VCaP (cell line): ENCODE measurements around the gene DDRGK1.
A peak's percentile ranks its signal among the peaks of the same experiment; 100 is the strongest.
"Not testable (repeated sequence)": the region's sequence is repeated elsewhere in the genome, so short reads cannot be mapped to it uniquely, and the experiment has no call there.

Experiments
- H3K27ac ChIP-seq: fragments of 450-650 bp; 2 replicates; pipeline ENCODE4 v1.5.1; 2017
- TF ChIP-seq, protein P1 (sequence below): fragments of 450-650 bp; conservative IDR thresholded peaks from 2 replicates; pipeline ENCODE4 v1.5.1; 2017; ENCODE audit warnings: mild to moderate bottlenecking, moderate library complexity

DDRGK1 gene

GRCh38 chr20:3221398-3222226 is 17.1 kb upstream of the DDRGK1 start:
- peak overlapping the region; percentile 81 for H3K27ac ChIP-seq

DNA sequence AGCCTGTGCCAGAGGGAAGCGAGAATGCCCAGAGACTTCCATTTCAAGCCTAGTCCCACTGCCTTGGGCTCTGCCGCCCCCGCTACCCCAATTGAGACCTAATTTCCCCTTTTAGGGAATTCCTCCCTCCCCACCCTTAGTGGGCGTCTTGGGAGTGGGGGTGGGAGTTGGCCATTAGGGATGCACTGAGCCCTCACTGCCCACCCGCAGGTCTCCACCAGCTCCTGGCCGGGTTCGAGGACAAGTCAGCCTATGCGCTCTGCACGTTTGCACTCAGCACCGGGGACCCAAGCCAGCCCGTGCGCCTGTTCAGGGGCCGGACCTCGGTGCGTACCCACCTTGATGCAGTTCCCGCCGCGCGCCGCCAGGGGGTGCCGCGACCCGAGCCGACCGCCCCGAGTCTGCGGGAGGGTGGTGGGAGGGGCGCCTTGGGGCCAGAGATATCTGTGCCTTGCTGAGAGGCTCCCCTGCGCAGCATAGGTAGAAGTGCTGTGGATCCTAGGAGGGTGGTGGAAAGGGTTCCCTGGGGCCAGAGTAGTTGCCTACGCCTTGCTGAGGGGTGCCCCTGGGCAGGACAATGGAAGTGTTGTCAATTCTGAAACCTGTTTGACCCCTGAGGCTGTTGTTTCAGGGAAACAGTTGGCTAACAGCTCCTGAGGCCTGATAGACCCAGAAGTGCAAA is 14.0 kb upstream of the DDRGK1 start:
- H3K27ac ChIP-seq, result peak overlapping the region; percentile 18; the same call in 1 of the 2 replicates
- TF ChIP-seq, protein P1, sequence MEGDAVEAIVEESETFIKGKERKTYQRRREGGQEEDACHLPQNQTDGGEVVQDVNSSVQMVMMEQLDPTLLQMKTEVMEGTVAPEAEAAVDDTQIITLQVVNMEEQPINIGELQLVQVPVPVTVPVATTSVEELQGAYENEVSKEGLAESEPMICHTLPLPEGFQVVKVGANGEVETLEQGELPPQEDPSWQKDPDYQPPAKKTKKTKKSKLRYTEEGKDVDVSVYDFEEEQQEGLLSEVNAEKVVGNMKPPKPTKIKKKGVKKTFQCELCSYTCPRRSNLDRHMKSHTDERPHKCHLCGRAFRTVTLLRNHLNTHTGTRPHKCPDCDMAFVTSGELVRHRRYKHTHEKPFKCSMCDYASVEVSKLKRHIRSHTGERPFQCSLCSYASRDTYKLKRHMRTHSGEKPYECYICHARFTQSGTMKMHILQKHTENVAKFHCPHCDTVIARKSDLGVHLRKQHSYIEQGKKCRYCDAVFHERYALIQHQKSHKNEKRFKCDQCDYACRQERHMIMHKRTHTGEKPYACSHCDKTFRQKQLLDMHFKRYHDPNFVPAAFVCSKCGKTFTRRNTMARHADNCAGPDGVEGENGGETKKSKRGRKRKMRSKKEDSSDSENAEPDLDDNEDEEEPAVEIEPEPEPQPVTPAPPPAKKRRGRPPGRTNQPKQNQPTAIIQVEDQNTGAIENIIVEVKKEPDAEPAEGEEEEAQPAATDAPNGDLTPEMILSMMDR, result peak; percentile 92

More at GRCh38 chr20:3221398-3222226, 17.1 kb upstream of the DDRGK1 start:
- TF ChIP-seq, protein P1, result no peak

DNA sequence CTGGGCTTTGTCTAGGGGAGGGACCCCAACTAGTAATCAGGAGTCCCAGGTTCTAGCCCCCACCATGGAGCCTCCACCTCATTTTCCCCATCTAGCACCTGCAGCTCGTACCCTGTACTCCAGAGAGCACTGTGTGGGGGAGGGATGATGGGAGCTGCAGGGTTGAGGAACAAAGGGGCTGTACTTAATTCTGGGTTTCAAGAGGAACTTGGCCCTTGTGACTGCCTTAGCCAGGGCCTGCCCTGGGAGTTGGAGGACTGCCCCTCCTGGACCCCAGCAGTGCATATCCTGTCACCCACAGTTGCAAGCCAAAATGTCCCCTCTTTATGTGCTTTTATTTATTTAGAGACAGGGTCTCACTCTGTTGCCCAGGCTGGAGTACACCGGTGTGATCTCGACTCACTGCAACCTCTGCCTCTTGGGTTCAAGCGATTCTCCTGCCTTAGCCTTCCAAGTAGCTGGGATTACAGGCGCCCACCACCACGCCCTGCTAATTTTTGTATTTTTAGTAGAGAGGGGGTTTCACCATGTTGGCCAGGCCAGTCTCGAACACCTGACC is 11.0 kb upstream of the DDRGK1 start:
- H3K27ac ChIP-seq, result not testable (repeated sequence)

DNA sequence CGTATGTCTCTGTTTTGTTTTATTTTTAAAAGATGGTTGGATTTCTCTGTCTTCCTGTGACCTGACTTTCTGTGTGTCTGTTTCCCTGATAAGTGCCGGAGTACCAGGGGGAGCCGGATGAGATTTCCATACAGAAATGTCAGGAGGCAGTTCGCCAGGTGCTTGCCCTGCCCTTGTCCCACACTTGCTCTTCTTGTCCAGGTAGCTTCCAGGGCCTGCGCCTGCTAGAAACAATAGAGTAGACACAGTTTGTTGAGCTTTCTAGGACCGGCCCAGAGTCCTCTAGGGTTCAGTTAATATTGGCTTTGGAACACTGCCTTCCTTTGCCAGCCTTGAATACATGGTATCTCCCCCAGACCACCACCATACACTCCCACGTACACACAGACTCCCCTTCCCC is 8.7 kb upstream of the DDRGK1 start:
- TF ChIP-seq, protein P1, result no peak
- no peak overlapping the region for H3K27ac ChIP-seq

- TF ChIP-seq, protein P1, result no peak
- peak overlapping the region; percentile 89; the same call in 1 of the 2 replicates for H3K27ac ChIP-seq
Observed at GRCh38 chr20:3210346-3210745, 5.9 kb upstream of the DDRGK1 start.

GRCh38 chr20:3209946-3210317 is 5.5 kb upstream of the DDRGK1 start:
- TF ChIP-seq, protein P1, result no peak
- H3K27ac ChIP-seq, result peak overlapping the region; percentile 89

DNA sequence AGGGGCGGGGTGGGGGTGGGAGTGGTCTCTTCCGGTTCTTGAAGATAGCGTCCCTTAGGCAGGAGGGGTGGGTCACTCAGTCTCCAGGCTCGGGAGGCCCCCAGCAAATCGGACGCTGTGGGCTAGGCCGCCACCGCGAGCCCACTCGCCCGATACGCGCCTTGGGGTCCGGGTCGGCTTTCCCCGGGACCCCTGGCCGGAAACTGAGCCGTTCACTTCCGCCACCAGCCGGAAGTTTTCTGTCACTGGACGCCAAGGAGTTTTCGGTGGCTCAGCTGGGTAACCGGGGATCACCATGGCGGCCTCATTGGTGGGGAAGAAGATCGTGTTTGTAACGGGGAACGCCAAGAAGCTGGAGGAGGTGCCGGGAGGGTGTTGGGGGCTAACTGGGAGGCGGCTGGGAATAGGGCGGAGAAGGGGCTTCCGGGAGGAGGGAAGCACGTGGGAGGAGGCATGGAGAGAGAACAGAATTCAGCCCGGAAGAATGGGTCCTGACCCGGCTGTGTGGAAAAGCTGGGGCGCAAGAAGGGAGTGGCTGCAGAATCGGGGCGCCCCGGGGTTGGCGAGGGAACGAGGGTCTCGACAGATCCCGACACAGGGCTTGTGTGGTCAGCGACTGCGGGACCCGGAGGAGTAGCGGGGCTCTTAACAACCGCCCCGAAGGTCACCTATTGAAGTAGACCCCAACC is 4.9 kb upstream of the DDRGK1 start, which contains the start of gene ITPA:
ITPA (plus strand) TSS at position 242 of the 689 bp plus-strand sequence; CDS start at position 296, 54 bp downstream.
- TF ChIP-seq, protein P1, result no peak
- peak within 1 kb of the TSS; percentile 89 for H3K27ac ChIP-seq
